GM18873 (cell line): Measurements from ENCODE around the gene MYOF.

Experiments
- ATAC-seq: cut with Tn5 transposase; IDR thresholded peaks from one replicate; pipeline ENCODE4 v1.9.1; 2021; ENCODE audit warnings: mild to moderate bottlenecking, moderate library complexity, moderate number of reproducible peaks; ENCODE audit not compliant: unreplicated experiment, low FRiP score

MYOF gene, protein sequence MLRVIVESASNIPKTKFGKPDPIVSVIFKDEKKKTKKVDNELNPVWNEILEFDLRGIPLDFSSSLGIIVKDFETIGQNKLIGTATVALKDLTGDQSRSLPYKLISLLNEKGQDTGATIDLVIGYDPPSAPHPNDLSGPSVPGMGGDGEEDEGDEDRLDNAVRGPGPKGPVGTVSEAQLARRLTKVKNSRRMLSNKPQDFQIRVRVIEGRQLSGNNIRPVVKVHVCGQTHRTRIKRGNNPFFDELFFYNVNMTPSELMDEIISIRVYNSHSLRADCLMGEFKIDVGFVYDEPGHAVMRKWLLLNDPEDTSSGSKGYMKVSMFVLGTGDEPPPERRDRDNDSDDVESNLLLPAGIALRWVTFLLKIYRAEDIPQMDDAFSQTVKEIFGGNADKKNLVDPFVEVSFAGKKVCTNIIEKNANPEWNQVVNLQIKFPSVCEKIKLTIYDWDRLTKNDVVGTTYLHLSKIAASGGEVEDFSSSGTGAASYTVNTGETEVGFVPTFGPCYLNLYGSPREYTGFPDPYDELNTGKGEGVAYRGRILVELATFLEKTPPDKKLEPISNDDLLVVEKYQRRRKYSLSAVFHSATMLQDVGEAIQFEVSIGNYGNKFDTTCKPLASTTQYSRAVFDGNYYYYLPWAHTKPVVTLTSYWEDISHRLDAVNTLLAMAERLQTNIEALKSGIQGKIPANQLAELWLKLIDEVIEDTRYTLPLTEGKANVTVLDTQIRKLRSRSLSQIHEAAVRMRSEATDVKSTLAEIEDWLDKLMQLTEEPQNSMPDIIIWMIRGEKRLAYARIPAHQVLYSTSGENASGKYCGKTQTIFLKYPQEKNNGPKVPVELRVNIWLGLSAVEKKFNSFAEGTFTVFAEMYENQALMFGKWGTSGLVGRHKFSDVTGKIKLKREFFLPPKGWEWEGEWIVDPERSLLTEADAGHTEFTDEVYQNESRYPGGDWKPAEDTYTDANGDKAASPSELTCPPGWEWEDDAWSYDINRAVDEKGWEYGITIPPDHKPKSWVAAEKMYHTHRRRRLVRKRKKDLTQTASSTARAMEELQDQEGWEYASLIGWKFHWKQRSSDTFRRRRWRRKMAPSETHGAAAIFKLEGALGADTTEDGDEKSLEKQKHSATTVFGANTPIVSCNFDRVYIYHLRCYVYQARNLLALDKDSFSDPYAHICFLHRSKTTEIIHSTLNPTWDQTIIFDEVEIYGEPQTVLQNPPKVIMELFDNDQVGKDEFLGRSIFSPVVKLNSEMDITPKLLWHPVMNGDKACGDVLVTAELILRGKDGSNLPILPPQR (N-terminal part only)

GRCh38 chr10:93482145-93482834 lies at the start of gene MYOF:
Gene MYOF, minus strand, starts transcription at chr10:93482334. Its CDS starts 140 bp downstream, at chr10:93482194.
- peak; percentile 68 for ATAC-seq

- ATAC-seq: no peak
These were observed 36.4 kb upstream of the MYOF start for GRCh38 chr10:93518531-93518930.

DNA sequence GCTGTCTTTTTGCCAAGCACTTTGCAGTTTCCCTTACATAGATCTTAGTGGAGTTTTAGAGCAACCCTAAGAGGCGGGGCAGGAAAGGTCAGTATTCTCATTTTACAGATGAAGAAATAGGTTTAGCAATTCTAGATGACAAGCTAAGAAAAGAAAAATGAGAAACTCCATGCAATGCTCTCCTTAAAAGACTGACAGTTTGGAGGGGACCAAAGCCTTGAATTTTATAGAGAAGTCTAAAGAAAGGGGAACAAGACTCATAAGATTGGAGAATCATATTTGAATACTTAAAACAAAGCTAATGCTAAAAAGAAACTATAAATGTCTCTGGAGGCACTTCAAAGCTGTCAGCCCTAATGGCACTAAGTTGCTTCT lies 33.9 kb upstream of the MYOF start:
- ATAC-seq: no peak

DNA sequence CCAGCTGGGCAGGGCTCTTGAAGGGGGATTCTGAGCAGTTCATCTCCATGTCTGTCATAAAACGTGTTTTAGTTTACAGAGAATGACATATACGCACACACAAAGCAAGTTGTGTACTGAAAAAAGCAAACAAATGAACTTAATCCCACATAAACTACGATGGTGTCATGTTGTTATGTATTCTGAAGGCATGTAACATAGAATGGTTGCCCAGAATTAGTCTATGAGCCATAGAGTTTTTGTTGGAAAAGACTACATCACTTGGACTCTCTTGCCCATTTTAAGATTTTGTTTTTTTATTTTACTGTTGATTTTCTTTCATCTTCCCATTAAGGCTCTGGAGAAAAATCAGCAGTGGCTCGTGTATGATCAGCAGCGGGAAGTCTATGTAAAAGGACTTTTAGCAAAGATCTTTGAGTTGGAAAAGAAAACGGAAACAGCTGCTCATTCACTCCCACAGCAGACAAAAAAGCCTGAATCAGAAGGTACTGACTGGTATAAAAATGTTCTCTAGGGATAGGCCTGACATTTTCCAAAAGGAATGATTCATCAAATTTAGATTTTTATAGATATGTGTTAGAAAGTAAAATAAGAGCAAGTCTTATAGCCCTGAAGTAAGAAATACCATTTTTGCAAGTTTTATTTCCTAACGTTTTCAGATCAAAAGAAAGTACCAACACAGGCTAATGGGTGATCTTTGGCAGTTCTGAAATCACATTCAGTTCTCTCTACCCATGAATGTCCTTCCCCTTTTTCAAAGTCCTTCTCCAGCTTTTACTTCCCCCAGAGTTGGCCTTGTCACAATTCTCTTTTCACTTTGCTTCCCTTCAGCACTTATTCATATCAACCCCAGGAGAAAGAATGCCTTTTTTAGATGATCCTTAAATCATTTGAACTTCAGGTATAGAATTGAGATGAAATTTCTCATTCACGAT lies 33.2 kb upstream of the MYOF start:
- no peak for ATAC-seq

- ATAC-seq: no peak
These were observed 32.4 kb upstream of the MYOF start for GRCh38 chr10:93514521-93514920.

- no peak for ATAC-seq
These were observed 31.0 kb upstream of the MYOF start for GRCh38 chr10:93513091-93513490.

DNA sequence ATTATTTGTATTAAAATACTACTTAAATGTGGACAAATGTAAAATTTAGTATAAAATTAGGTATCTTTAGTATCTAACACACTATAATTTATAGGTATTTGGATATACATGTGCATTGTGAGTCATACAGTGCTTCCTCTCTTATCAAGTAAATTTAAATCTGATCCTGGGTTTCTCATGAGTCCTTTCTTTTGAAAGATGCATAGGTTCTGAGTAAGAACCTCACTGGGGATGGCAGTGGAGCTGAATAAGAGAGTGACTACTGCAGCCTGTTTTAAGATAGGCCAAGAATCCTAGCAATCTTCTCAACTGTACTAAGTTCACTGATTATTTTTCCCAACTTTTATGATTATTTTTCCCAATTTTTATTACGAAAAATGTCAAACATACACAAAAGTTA lies 30.4 kb upstream of the MYOF start:
- no peak for ATAC-seq

DNA sequence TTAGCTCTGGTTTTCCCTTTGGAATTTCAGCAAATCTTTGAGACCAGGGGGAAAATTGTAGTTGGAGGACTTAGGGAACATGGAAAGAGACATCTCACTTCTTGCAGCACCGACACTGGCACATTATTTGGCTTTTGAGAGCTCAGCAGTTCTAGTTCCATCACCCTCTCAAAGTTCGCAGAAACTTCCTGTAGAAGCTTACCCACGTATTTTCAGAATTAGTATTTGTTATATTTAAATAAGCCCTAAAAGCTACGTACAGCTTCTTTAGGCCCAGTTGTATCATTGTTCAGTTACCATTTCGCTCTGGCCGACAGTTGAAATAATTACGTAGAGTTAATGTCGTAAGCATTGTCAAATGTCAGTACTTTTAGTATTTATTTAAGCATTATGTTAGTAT lies 27.7 kb upstream of the MYOF start:
- no peak for ATAC-seq

GRCh38 chr10:93505075-93505474 lies 22.9 kb upstream of the MYOF start:
- no peak for ATAC-seq

GRCh38 chr10:93503075-93503474 lies 20.9 kb upstream of the MYOF start:
- ATAC-seq: peak; percentile 66

GRCh38 chr10:93501650-93502049 lies 19.5 kb upstream of the MYOF start:
- ATAC-seq: no peak

DNA sequence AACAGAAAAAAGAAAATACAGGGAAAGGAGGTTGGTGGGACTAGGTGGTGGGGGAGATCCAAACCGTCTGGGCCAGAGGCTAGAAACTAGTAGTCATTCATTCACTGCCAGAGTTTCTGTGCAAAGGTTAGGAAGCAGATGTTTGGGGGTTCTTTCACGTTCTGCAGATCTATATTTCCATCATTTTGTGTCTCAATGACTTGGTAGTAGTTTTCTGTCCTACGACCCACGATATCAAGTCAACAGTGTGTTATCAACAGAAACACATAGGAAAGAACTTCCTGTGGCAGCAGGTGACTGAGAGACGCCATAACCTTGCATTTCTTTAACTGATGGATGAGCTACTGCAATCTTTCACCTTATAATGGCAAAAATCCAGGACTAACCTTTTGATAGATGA lies 16.0 kb upstream of the MYOF start:
- no peak for ATAC-seq

DNA sequence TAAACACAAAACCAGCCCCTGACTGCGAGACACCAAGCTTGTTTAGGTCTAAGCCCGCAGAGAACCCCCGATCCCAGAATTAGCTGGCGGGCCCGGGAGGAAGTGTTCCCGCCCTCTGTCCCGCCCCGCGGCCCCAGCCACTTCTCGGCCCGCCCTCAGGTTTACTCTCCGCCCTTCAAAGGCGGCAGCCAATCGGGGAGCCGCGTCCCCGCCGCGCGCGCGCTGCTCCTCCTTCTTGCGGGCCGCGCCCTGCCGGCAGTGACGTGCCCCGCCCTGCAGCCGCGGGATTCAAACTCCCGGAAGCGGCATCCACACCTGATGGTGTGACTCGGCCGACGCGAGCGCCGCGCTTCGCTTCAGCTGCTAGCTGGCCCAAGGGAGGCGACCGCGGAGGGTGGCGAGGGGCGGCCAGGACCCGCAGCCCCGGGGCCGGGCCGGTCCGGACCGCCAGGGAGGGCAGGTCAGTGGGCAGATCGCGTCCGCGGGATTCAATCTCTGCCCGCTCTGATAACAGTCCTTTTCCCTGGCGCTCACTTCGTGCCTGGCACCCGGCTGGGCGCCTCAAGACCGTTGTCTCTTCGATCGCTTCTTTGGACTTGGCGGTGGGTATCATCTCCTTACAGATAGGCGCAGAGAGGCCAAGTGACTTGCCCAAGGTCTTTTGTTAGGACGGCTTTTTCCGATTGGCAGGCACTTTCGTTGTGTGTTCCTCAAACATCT lies 14.3 kb upstream of the MYOF start, which contains the start of gene CEP55:
CEP55 (plus strand) TSS at position 291 of the 720 bp plus-strand sequence. CDS start 3,440 bp downstream, outside the sequence.
- ATAC-seq: peak; percentile 92

DNA sequence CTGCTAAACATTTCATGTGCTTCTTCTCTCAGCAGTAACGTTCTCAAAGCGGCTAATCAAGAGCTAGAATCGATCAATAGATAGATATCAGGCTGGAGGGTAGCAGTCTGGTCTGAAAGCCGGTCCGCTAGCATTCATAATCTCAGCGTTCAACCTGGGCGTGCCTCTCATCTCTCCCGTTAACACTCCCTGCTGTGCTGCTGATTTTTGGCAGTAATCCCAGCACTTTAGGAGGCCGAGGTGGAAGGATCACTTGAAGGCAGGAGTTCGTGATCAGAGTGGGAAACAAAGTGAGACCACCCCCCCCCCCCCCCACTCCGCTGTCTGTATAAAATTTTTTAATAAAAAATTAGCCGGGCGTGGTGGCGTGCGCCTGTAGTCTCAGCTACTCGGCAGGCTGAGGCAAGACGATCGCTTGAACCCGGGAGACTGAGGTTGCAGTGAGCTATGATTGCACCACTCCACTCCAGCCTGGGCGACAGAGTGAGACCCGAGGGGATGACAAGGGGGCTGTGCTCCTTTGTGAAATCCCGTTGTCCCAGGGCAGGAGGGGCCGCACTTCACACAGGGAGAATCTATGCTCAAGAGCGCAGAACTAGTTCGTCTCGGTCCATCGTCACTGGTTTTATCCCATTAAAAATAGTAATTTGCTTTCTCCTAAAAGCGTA lies 13.7 kb upstream of the MYOF start:
- ATAC-seq: peak; percentile 10

GRCh38 chr10:93494494-93494893 lies 12.4 kb upstream of the MYOF start:
- no peak for ATAC-seq

GRCh38 chr10:93493162-93493561 lies 11.0 kb upstream of the MYOF start:
- no peak for ATAC-seq

DNA sequence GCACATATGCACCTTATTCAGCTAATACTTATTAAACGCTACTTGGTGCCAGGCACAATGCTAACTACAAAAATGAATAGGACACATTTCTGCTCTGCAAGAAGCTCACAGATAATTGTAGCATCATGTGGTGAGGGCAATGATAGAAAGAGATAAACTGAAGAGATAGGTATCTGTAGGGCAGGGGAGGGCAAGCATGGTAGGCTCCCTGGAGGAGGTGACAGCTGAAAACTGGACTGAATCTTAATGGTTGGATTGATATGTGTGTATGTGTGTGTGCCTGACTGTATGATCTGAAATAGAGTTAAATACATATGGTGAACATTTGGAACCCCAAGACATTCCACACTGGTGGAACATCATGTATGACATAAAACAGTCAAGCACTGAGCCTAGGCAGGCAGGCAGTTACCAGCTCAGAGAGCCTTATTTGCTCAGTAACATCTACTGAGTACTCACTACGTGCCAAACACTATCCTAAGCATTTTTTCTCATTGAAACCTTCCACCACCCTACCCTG lies 9.5 kb upstream of the MYOF start:
- ATAC-seq: no peak
